Stimulated activated CD8-positive, alpha-beta memory T cell treated with anti-CD3 and anti-CD28 coated beads, Interleukin-4, amount 100 ng/mL, for 4 hours (primary cell): ENCODE data around the gene IRF3.

ENCODE experiments used
- DNase-seq, 2 donors: peaks; one replicate each; pipeline ENCODE4 v3.0.0-alpha.2; 2020; ENCODE audit warnings: low read depth in 2 of 2, low spot score in 1 of 2

The IRF3 gene

GRCh38 chr19:49687566-49688316 is 22.1 kb upstream of the IRF3 start:
- DNase-seq = no peak

GRCh38 chr19:49687150-49687549 is 21.5 kb upstream of the IRF3 start:
- no peak for DNase-seq

- DNase-seq = no peak
Observed at GRCh38 chr19:49686503-49687088, 20.9 kb upstream of the IRF3 start.

GRCh38 chr19:49685845-49686332 is 20.2 kb upstream of the IRF3 start:
- no peak for DNase-seq

GRCh38 chr19:49684983-49685553 is 19.4 kb upstream of the IRF3 start:
- no peak for DNase-seq

- no peak for DNase-seq
Observed at GRCh38 chr19:49684251-49684982, 18.8 kb upstream of the IRF3 start.

- no peak for DNase-seq
Observed at GRCh38 chr19:49683814-49684250, 18.2 kb upstream of the IRF3 start.

GRCh38 chr19:49682274-49682673 is 16.6 kb upstream of the IRF3 start:
- no peak for DNase-seq

GRCh38 chr19:49681830-49682229 is 16.2 kb upstream of the IRF3 start:
- DNase-seq = no peak

- DNase-seq = peak; percentile 81 to 94
Observed at GRCh38 chr19:49680421-49681351, 15.0 kb upstream of the IRF3 start.

GRCh38 chr19:49679771-49680413 is 14.2 kb upstream of the IRF3 start:
- no peak for DNase-seq

- no peak for DNase-seq
Observed at GRCh38 chr19:49678985-49679770, 13.5 kb upstream of the IRF3 start.

GRCh38 chr19:49677901-49678674 is 12.4 kb upstream of the IRF3 start:
- peak; percentile 56 to 69 for DNase-seq

GRCh38 chr19:49677231-49677900 is 11.7 kb upstream of the IRF3 start, which contains the start of gene PRMT1:
TSS of gene PRMT1 (plus strand) at chr19:49677271. CDS start at chr19:49677281, 10 bp downstream.
- peak in 1 of 2 donors; percentile 26 for DNase-seq

- DNase-seq = peak; percentile 96
Observed at GRCh38 chr19:49676784-49677230, 11.2 kb upstream of the IRF3 start.

GRCh38 chr19:49676136-49676783 is 10.6 kb upstream of the IRF3 start:
- no peak for DNase-seq
